Stimulated activated CD4-positive, alpha-beta T cell treated with anti-CD3 and anti-CD28 coated beads, Interleukin-2, amount 100 ng/mL, for 48 hours (primary cell): Measurements from ENCODE around the gene ADCK1.

Source experiments
- DNase-seq, 2 donors: peaks; one replicate each; pipeline ENCODE4 v3.0.0-alpha.2; 2020

ADCK1 gene

GRCh38 chr14:77961847-77962580 lies 162.1 kb downstream of the ADCK1 start:
- DNase-seq: no peak

DNA sequence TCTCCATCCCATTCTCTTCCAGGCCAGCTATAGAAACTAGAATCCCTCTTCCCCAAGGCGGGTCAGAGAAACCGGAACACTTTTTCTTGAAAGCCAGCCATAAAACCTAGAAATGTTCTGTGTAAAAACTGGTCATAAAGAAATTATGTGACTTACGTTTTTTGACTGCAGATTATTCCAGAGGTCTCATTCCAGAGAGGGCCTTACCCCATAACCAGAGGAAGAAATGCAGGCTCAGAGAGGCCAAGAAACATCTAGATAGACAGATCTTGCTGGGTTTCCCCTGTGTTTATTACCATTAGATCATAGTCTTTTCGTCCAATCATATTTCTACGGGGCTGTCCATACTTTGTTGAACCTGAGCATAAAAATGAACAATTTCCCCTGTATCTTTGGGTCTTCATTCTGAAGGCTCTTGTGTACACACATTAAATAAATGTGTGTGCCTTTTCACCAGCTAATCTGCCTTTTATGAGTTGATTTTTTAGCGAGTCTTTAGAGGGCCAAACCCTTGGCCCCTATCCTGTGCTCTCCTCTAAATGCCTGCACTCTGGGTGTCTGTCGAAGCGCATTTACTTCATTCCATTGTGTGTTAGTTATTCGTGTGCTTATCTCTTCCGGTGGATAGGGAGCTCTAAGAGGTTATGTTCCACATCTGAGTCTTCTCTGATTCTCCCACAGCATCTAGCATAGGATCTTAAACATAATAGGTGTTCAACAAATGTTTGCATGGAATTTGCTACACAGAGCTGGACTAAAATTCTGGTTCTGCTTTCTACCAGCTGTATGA lies 163.0 kb downstream of the ADCK1 start:
- no peak for DNase-seq

DNA sequence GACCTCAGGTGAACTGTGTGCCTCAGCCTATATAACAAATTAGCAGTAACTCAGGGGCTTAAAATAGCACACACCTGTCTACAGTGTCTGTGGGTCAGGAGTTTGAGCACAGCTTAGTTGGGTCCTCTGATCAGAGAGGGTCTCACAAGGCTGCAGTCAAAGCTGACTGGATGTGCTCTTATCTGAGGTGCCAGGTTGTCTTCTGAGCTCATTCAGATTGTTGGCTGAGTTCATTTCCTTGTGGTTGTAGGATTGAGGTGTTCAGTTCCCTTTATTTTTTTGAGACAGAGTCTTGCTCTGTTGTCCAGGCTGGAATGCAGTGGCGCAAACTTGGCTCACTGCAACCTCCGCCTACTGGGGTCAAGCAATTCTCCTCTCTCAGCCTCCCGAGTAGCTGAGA lies 164.7 kb downstream of the ADCK1 start:
- no peak for DNase-seq

GRCh38 chr14:77965050-77965449 lies 165.1 kb downstream of the ADCK1 start:
- DNase-seq: no peak

- DNase-seq: no peak
These were observed 166.1 kb downstream of the ADCK1 start for GRCh38 chr14:77965919-77966435.

DNA sequence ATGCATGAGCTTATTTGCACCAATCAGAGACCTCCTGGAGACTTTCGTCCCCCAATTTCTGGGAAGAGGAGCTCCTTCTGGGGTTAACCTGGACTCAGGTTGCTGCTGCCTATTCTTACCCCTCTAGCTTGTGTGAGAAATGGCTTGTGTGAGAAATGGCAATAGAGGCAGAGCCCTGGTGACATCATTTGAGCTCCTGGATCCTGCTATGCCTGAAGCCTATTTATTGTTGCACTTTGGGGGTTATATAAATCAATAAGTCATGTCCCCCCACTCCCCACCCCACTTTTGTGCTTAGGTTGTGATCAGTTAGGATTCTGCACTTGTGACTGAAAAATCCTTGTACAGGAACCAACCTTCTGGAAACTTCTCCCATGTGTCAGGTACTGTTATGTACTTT lies 167.2 kb downstream of the ADCK1 start:
- no peak for DNase-seq

GRCh38 chr14:77970646-77971045 lies 170.7 kb downstream of the ADCK1 start:
- no peak for DNase-seq

GRCh38 chr14:77973246-77973645 lies 173.3 kb downstream of the ADCK1 start:
- no peak for DNase-seq

DNA sequence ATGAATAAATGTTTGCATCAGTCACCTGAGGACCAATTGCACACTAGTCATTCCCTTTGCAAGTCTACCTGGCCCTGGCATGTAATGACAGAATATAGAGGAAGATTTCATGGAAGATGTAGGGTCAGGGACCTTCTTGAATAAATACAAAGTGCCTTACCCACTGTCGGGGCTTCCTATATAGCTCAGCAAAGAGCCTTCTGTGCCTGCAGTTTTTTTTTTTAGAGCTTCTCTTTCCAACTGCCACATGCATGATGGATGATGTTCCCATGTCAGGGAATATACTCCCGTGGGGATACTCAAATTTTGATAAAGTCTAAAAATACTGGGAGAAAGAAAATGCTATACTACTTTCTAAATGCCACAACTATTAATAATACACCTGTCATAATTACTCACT lies 176.7 kb downstream of the ADCK1 start:
- DNase-seq: no peak

- no peak for DNase-seq
These were observed 179.3 kb downstream of the ADCK1 start for GRCh38 chr14:77979171-77979570.

GRCh38 chr14:77979666-77980351 lies 179.9 kb downstream of the ADCK1 start:
- DNase-seq: no peak

GRCh38 chr14:77980475-77981321 lies 180.8 kb downstream of the ADCK1 start:
- DNase-seq: no peak
